GM12873 (cell line): Measurements from ENCODE around the gene EML1.

Source experiments
- TF ChIP-seq, protein P1 (sequence below): IDR thresholded peaks from 2 replicates; pipeline ENCODE4 v1.5.1; 2012; ENCODE audit warnings: low read depth, mild to moderate bottlenecking, moderate library complexity, low read length, control low read depth; ENCODE audit not compliant: insufficient read depth; ENCODE audit errors: missing control alignments

The EML1 gene

DNA sequence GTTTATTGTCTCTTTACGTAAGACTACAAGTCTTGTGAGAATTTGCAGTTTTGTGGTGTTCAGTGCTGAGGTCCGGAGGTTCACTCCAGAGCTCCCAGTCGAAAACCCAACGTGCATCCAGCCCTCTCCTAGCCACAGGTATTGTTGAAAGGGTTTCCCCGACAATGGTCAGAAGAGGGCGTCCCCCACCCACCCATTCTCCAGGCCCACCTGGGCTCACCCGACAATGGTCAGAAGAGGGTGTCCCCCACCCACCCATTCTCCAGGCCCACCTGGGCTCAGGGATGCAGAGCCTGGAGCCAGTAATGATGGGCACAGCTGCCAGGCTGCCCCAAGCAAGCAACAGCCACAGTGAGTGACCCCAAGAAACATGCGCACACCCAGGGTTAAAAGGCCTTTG, 145.2 kb downstream of the EML1 start:
- TF ChIP-seq, protein P1, sequence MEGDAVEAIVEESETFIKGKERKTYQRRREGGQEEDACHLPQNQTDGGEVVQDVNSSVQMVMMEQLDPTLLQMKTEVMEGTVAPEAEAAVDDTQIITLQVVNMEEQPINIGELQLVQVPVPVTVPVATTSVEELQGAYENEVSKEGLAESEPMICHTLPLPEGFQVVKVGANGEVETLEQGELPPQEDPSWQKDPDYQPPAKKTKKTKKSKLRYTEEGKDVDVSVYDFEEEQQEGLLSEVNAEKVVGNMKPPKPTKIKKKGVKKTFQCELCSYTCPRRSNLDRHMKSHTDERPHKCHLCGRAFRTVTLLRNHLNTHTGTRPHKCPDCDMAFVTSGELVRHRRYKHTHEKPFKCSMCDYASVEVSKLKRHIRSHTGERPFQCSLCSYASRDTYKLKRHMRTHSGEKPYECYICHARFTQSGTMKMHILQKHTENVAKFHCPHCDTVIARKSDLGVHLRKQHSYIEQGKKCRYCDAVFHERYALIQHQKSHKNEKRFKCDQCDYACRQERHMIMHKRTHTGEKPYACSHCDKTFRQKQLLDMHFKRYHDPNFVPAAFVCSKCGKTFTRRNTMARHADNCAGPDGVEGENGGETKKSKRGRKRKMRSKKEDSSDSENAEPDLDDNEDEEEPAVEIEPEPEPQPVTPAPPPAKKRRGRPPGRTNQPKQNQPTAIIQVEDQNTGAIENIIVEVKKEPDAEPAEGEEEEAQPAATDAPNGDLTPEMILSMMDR = no peak

DNA sequence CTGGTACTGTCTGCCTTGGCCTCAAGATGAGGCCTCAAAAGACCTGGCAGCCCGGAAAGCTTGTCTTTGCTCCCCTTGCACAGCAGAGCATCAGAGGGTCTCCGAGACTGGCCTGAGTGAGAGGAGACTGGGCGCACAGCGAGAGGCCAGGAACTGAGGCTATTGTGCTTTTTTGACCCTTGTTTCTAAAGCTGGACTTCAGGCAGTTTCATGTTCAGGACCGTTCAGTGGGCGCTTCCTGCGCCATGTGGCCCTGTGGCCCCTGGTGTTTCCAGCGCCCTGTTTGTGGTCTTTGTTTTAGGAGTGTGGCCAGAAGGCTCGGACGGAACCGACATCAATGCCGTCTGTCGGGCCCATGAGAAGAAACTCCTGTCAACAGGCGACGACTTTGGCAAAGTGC, 145.7 kb downstream of the EML1 start:
- TF ChIP-seq, protein P1 = no peak

DNA sequence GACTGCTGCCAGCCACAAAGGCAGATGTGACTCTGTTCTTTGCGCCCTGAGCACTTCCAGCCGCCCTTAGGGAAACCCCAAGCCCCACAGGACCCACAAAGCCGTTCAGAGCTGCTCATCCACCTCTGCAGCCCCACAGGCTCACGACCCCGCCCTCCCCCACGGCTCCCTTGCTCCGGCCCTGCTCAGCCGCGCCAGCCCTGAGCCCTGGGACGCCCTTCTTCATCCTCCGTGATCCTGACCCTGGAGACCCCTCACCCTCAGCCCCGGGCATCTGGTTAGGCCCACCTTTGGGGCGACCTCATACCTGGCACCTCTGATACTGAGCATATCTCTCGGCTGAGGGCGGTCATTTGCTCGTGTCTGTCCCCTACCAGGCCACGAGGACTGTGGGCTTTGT, 146.2 kb downstream of the EML1 start:
- TF ChIP-seq, protein P1 = no peak

DNA sequence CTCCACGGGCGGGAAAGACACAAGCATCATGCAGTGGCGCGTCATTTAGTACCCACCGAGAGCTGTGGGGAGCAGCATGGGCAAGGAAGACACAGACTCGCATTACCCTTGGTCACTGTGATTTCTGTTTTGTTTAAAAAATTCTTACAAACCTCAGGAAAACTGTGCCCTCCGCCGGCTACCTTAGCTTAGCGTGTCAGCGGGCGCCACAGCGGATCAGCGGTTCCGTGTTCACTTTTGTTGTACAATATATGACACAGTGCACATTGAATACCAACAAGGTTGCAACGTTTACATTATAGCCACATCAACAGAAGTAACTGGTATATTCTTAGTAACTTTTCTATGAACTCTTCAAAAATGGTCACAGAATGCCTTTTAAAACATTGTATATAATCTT, 146.9 kb downstream of the EML1 start:
- TF ChIP-seq, protein P1 = no peak

DNA sequence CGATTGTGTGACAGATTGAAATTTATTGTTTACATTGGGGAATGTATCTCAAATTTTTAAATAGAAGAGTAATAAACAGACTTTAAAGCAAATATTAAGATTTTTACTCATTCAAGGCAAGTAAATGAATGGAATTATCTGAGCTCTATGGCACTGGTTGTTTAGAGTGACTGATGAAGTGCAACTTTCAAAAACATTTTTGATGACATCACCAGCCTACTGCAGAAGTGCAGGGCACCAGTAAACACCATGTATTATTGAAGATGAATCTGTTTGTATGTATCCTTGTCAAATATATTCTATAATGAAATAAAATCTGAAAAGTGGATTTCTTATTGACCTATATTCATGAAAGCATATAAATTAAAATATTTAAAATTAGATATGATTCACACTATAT, 148.0 kb downstream of the EML1 start:
- TF ChIP-seq, protein P1 = no peak

DNA sequence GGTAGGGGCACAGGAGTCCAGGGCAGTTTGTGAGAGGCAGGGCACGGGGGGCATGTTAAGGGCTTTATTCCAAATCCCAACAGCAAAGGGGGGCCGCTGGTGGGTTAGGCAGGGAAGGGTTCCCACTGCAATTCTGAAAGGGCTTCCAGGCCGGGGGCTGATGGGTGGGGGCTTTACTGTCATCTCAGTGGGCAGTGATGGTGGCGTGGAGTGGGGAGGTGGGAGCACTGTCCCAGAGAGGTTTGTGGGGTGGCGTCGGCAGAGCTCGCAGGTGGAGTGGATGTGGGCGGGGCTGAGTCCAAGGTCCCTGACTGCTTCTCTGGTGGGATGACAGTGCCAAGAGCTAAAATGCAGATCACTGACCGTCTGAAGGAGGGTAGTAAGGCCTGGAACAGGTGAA, 150.4 kb downstream of the EML1 start:
- TF ChIP-seq, protein P1 = no peak

GRCh38 chr14:99944241-99944651, 151.0 kb downstream of the EML1 start:
- TF ChIP-seq, protein P1 = no peak
